K562 (cell line): ENCODE results near the gene CNFN.

Experiments used
- CHD1 ChIP-seq: fragments of 200-600 bp; sonication (generic); IDR thresholded peaks from one replicate; pipeline ENCODE4 v1.6.1; 2012; ENCODE audit warnings: mild to moderate bottlenecking, moderate library complexity, low read length, inconsistent platforms
- CTBP1 ChIP-seq: fragments of 450-650 bp; IDR thresholded peaks from 2 replicates; pipeline ENCODE4 v1.6.1; 2016; ENCODE audit warnings: borderline replicate concordance
- ELK1 ChIP-seq: sonication (generic); formaldehyde crosslinking; IDR thresholded peaks from 2 replicates; pipeline ENCODE4 v1.8.1; 2022; ENCODE audit warnings: missing genetic modification reagents
- ETV6 ChIP-seq, 3 experiments: fragments of 150-350 bp in 1 of 3; sonication (generic) in 1 of 3; formaldehyde crosslinking in 1 of 3; IDR thresholded peaks; 2 replicates each; pipeline versions ENCODE4 v1.6.1 to v1.8.0; 2014 to 2022; ENCODE audit warnings: borderline replicate concordance in 2 of 3, low read depth in 2 of 3, antibody characterized with exemption in 1 of 3, low read length in 1 of 3, mild to moderate bottlenecking in 1 of 3, missing genetic modification reagents in 1 of 3
- FOXM1 ChIP-seq, 2 experiments: fragments of 450-650 bp in 1 of 2; sonication (generic) in 1 of 2; formaldehyde crosslinking in 1 of 2; IDR thresholded peaks; 2 replicates each; pipeline versions ENCODE4 v1.6.1 to v1.9.0; 2017 to 2022; ENCODE audit warnings: low read depth in 2 of 2, mild to moderate bottlenecking in 2 of 2, missing genetic modification reagents in 1 of 2, moderate library complexity in 1 of 2
- HNRNPK ChIP-seq: fragments of 200-400 bp; formaldehyde crosslinking; IDR thresholded peaks from one replicate; pipeline ENCODE4 v1.6.1; 2018; ENCODE audit warnings: mild to moderate bottlenecking, low read depth, low read length; ENCODE audit not compliant: poor library complexity, severe bottlenecking
- PML ChIP-seq: IDR thresholded peaks from 2 replicates; pipeline ENCODE4 v1.6.1; 2012; ENCODE audit warnings: low read length, inconsistent platforms
- POLR2A ChIP-seq: fragments of 450-650 bp; conservative IDR thresholded peaks from 2 replicates; pipeline ENCODE4 v1.6.1; 2016
- TRIM28 ChIP-seq: fragments of 450-650 bp; IDR thresholded peaks from 2 replicates; pipeline ENCODE4 v1.6.1; 2017
- TF ChIP-seq, protein P1 (sequence below), 3 experiments: IDR thresholded peaks in 2 of 3; conservative IDR thresholded peaks in 1 of 3; 2 replicates each; pipeline ENCODE4 v1.5.1; 2011 to 2012; ENCODE audit warnings: low read length in 3 of 3, mild to moderate bottlenecking in 3 of 3, control low read depth in 2 of 3, improper control_type of control experiment in 1 of 3, inconsistent platforms in 1 of 3, low read depth in 1 of 3, mixed read lengths in 1 of 3, moderate library complexity in 1 of 3; ENCODE audit not compliant: insufficient read depth in 2 of 3
- TF ChIP-seq, protein P2 (sequence below), 2 experiments: IDR thresholded peaks; 2 replicates each; pipeline ENCODE4 v1.6.1; 2012; ENCODE audit warnings: improper control_type of control experiment in 2 of 2, low read depth in 2 of 2, low read length in 2 of 2, borderline replicate concordance in 1 of 2

- TF ChIP-seq, protein P1, sequence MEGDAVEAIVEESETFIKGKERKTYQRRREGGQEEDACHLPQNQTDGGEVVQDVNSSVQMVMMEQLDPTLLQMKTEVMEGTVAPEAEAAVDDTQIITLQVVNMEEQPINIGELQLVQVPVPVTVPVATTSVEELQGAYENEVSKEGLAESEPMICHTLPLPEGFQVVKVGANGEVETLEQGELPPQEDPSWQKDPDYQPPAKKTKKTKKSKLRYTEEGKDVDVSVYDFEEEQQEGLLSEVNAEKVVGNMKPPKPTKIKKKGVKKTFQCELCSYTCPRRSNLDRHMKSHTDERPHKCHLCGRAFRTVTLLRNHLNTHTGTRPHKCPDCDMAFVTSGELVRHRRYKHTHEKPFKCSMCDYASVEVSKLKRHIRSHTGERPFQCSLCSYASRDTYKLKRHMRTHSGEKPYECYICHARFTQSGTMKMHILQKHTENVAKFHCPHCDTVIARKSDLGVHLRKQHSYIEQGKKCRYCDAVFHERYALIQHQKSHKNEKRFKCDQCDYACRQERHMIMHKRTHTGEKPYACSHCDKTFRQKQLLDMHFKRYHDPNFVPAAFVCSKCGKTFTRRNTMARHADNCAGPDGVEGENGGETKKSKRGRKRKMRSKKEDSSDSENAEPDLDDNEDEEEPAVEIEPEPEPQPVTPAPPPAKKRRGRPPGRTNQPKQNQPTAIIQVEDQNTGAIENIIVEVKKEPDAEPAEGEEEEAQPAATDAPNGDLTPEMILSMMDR (IDR thresholded peaks at IDR 0.05 in 2 of 3, conservative IDR thresholded peaks at IDR 0.05 in 1 of 3; ENCODE audit: insufficient read depth in 2 of 3, low read depth in 1 of 3, low read length in 3 of 3), result no peak
- TF ChIP-seq CTBP1 (no peak), ELK1 (CRISPR knock-in tag) (no peak), TRIM28 (no peak), FOXM1 (IDR thresholded peaks at IDR 0.05; ENCODE audit: low read depth) (no peak), FOXM1 (CRISPR knock-in tag; IDR thresholded peaks at IDR 0.05; ENCODE audit: low read depth) (no peak), ETV6 (IDR thresholded peaks at IDR 0.05; ENCODE audit: borderline replicate concordance in 1 of 2, low read depth in 2 of 2, low read length in 1 of 2) (no peak), ETV6 (CRISPR knock-in tag; IDR thresholded peaks at IDR 0.05; ENCODE audit: borderline replicate concordance) (no peak), HNRNPK (no peak), PML (no peak), POLR2A (no peak), CHD1 (no peak)
- TF ChIP-seq, protein P2, sequence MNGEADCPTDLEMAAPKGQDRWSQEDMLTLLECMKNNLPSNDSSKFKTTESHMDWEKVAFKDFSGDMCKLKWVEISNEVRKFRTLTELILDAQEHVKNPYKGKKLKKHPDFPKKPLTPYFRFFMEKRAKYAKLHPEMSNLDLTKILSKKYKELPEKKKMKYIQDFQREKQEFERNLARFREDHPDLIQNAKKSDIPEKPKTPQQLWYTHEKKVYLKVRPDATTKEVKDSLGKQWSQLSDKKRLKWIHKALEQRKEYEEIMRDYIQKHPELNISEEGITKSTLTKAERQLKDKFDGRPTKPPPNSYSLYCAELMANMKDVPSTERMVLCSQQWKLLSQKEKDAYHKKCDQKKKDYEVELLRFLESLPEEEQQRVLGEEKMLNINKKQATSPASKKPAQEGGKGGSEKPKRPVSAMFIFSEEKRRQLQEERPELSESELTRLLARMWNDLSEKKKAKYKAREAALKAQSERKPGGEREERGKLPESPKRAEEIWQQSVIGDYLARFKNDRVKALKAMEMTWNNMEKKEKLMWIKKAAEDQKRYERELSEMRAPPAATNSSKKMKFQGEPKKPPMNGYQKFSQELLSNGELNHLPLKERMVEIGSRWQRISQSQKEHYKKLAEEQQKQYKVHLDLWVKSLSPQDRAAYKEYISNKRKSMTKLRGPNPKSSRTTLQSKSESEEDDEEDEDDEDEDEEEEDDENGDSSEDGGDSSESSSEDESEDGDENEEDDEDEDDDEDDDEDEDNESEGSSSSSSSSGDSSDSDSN (IDR thresholded peaks at IDR 0.05; ENCODE audit: borderline replicate concordance in 1 of 2, low read depth in 2 of 2, low read length in 2 of 2), result no peak
These were observed 19.4 kb upstream of the CNFN start for GRCh38 chr19:42409477-42409876.
